HG03139 (cell line): Measurements from ENCODE around the gene DQX1.
"Not testable (repeated sequence)": the region's sequence is repeated elsewhere in the genome, so short reads cannot be mapped to it uniquely, and the experiment has no call there.

Source experiments
- ATAC-seq: cut with Tn5 transposase; IDR thresholded peaks from one replicate; pipeline ENCODE4 v1.9.1; 2021; ENCODE audit not compliant: unreplicated experiment

DQX1 gene

DNA sequence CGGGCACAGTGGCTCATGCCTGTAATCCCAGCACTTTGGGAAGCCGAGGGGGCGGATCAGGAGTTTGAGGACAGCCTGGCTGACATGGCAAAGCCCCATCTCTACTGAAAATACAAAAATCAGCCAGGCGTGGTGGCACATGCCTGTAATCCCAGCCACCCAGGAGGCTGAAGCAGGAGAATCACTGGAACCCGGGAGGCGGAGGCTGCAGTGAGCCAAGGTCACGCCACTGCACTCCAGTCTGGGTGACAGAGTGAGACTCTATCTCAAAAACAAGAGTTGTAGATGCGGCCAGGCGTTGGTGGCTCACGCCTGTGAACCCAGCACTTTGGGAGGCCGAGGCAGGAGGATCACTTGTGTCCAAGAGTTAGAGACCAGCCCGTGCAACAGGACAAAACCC, 55.3 kb downstream of the DQX1 start:
- ATAC-seq = not testable (repeated sequence)
